HCT116 (cell line): ENCODE measurements around the gene CYP46A1. TPM values are rescaled to one million over a fixed set of nuclear protein-coding genes. Genes with fewer than 3 reads are reported as not detected.

Experiments
- ATAC-seq: fragments of 200-7000 bp; cut with Tn5 transposase; 2 replicates; pipeline ENCODE4 v1.9.1; 2020; ENCODE audit warnings: mild to moderate bottlenecking, moderate library complexity
- BruUV-seq: library from RNA; stranded (reverse); fragments of 400-500 nt; replicated peaks from 2 replicates; lab custom pipeline; 2021; lab: Mats Ljungman, UMichigan
- CTCF ChIA-PET: fragments of 300-600 bp; sonication (Branson Sonifier 250); formaldehyde crosslinking; loops from one replicate; lab custom pipeline; 2021; ENCODE audit warnings: antibody characterized with exemption; lab: Charles Lee
- POLR2A ChIA-PET: fragments of 300-600, 350-600 bp; sonication (Branson Sonifier 250); formaldehyde crosslinking; loops from one replicate; lab custom pipeline; 2021; ENCODE audit warnings: antibody characterized with exemption; lab: Charles Lee
- RAD21 ChIA-PET, 2 experiments: fragments of 300-600 bp; sonication (Branson Sonifier 250); formaldehyde crosslinking; loops; one replicate each; lab custom pipeline; 2023; ENCODE audit warnings: low total read pairs in 2 of 2; ENCODE audit not compliant: uncharacterized antibody in 2 of 2, unreplicated experiment in 2 of 2, low non-redundant PET in 1 of 2; lab: Charles Lee
- DNase-seq: peaks from one replicate; pipeline ENCODE4 v3.0.0-alpha.2; 2010; ENCODE audit warnings: low read depth, low spot score
- H2AFZ ChIP-seq: fragments of 200-600 bp; shearing (Covaris generic), sonication (generic); 2 replicates; pipeline ENCODE4 v1.6.1; 2017; ENCODE audit warnings: low read depth, mixed run types, mixed read lengths, antibody characterized with exemption, low read length; ENCODE audit not compliant: poor library complexity, severe bottlenecking
- H3K27ac ChIP-seq: 2 replicates; pipeline ENCODE4 v1.5.1; 2012; ENCODE audit warnings: low read depth, low read length
- H3K27me3 ChIP-seq: fragments of 200-600 bp; sonication (generic); 2 replicates; pipeline ENCODE4 v1.6.1; 2016; ENCODE audit warnings: mixed run types, low read length, mixed read lengths; ENCODE audit not compliant: insufficient read depth
- H3K36me3 ChIP-seq, 2 experiments: fragments of 200-500 bp in 1 of 2; fragments of 200-600 bp in 1 of 2; sonication (Bioruptor generic) in 1 of 2; sonication (generic) in 1 of 2; 2 replicates each; pipeline versions ENCODE4 v1.5.1 to v1.6.1; 2014 to 2016; ENCODE audit warnings: low read length in 2 of 2, inconsistent platforms in 1 of 2, mixed read lengths in 1 of 2, mixed run types in 1 of 2; ENCODE audit not compliant: insufficient read depth in 2 of 2, control insufficient read depth in 1 of 2
- H3K4me1 ChIP-seq, 2 experiments: fragments of 200-600 bp in 1 of 2; sonication (generic) in 1 of 2; 2 replicates each; pipeline versions ENCODE4 v1.5.1 to v1.6.1; 2012 to 2017; ENCODE audit warnings: low read length in 2 of 2, inconsistent platforms in 1 of 2, mild to moderate bottlenecking in 1 of 2, mixed read lengths in 1 of 2, mixed run types in 1 of 2, moderate library complexity in 1 of 2; ENCODE audit not compliant: insufficient read depth in 2 of 2, control insufficient read depth in 1 of 2
- H3K4me2 ChIP-seq: fragments of 200-600 bp; sonication (generic); 2 replicates; pipeline ENCODE4 v1.6.1; 2017; ENCODE audit warnings: mixed run types, low read length, mixed read lengths
- H3K4me3 ChIP-seq, 2 experiments: fragments of 200-600 bp in 1 of 2; sonication (generic) in 1 of 2; replicated peaks in 1 of 2; 2 replicates each; pipeline ENCODE4 v1.5.1; 2011 to 2016; ENCODE audit warnings: low read length in 2 of 2, control low read depth in 1 of 2, low read depth in 1 of 2, mild to moderate bottlenecking in 1 of 2, mixed read lengths in 1 of 2, mixed run types in 1 of 2
- H3K79me2 ChIP-seq: fragments of 200-600 bp; sonication (generic); 2 replicates; pipeline ENCODE4 v1.6.1; 2017; ENCODE audit warnings: mild to moderate bottlenecking, mixed run types, low read length, moderate library complexity, mixed read lengths; ENCODE audit not compliant: insufficient read depth
- H3K9ac ChIP-seq: fragments of 200-600 bp; sonication (generic); 2 replicates; pipeline ENCODE4 v1.6.1; 2016; ENCODE audit warnings: low read length, mixed read lengths
- H3K9me2 ChIP-seq: fragments of 200-600 bp; sonication (generic), shearing (Covaris generic); 2 replicates; pipeline ENCODE4 v1.6.1; 2017; ENCODE audit warnings: mixed run types, mild to moderate bottlenecking, moderate library complexity; ENCODE audit not compliant: insufficient read depth
- H3K9me3 ChIP-seq, 2 experiments: fragments of 200-500 bp in 1 of 2; fragments of 200-600 bp in 1 of 2; sonication (Bioruptor generic) in 1 of 2; sonication (generic) in 1 of 2; 2 replicates each; pipeline ENCODE4 v1.6.1; 2014 to 2017; ENCODE audit warnings: low read length in 2 of 2, mixed read lengths in 2 of 2, inconsistent platforms in 1 of 2, low read depth in 1 of 2, mild to moderate bottlenecking in 1 of 2, mixed run types in 1 of 2, moderate library complexity in 1 of 2; ENCODE audit not compliant: control insufficient read depth in 1 of 2, insufficient read depth in 1 of 2
- H4K20me1 ChIP-seq: fragments of 200-600 bp; sonication (generic), shearing (Covaris generic); 2 replicates; pipeline ENCODE4 v1.6.1; 2017; ENCODE audit warnings: mixed run types, mild to moderate bottlenecking, moderate library complexity; ENCODE audit not compliant: insufficient read depth
- ATF3 ChIP-seq: IDR thresholded peaks from 2 replicates; pipeline ENCODE4 v1.6.1; 2012
- CEBPB ChIP-seq: IDR thresholded peaks from 2 replicates; pipeline ENCODE4 v1.6.1; 2012; ENCODE audit warnings: low read depth
- CTCF ChIP-seq, 3 experiments: fragments of 200-600 bp in 1 of 3; sonication (generic) in 1 of 3; IDR thresholded peaks in 2 of 3; conservative IDR thresholded peaks in 1 of 3; 2 replicates each; pipeline ENCODE4 v1.5.1; 2012 to 2017; ENCODE audit warnings: low read depth in 2 of 3, low read length in 2 of 3, antibody characterized with exemption in 1 of 3, borderline replicate concordance in 1 of 3, control low read depth in 1 of 3, mild to moderate bottlenecking in 1 of 3, mixed read lengths in 1 of 3, mixed run types in 1 of 3, moderate library complexity in 1 of 3; ENCODE audit not compliant: insufficient read depth in 1 of 3
- EZH2 ChIP-seq: fragments of 200-600 bp; sonication (generic); IDR thresholded peaks from 2 replicates; pipeline ENCODE4 v1.6.1; 2017; ENCODE audit warnings: antibody characterized with exemption, mixed run types
- EZH2phosphoT487 ChIP-seq: fragments of 200-600 bp; IDR thresholded peaks from 2 replicates; pipeline ENCODE4 v1.6.1; 2018; ENCODE audit warnings: antibody characterized with exemption, borderline replicate concordance
- FOSL1 ChIP-seq: IDR thresholded peaks from 2 replicates; pipeline ENCODE4 v1.6.1; 2012; ENCODE audit warnings: low read depth
- MAX ChIP-seq: IDR thresholded peaks from 2 replicates; pipeline ENCODE4 v1.6.1; 2012
- SIN3A ChIP-seq: IDR thresholded peaks from 2 replicates; pipeline ENCODE4 v1.6.1; 2012; ENCODE audit warnings: low read depth
- ZFX ChIP-seq: fragments of 450-650 bp; IDR thresholded peaks from 2 replicates; pipeline ENCODE4 v1.6.1; 2017
- ZNF274 ChIP-seq: fragments of 200-500 bp; sonication (Bioruptor generic); IDR thresholded peaks from 2 replicates; pipeline ENCODE4 v1.6.1; 2014; ENCODE audit warnings: mild to moderate bottlenecking, low read depth, low read length, inconsistent platforms
- intact Hi-C: fragments of 100-400 bp; cut with micrococcal nuclease; formaldehyde crosslinking; loops from 2 replicates; pipeline ENCODE4 v1.10.0; 2022
- total RNA-seq: library from RNA; stranded (reverse); gene quantifications from one replicate; pipeline ENCODE4 v1.2.1, GENCODE V29; 2021; ENCODE audit not compliant: unreplicated experiment

CYP46A1 gene
- total RNA-seq, 1 experiment from 2014 or later: 0.76 TPM

GRCh38 chr14:99733211-99733539, 49.1 kb downstream of the CYP46A1 start:
- no peaks in the 10 kb centered on the region for H4K20me1 ChIP-seq
- ATAC-seq (no peak), DNase-seq (no peak)
- no peak overlapping the region for H2AFZ ChIP-seq
- POLR2A ChIA-PET: no interaction called here
- no peak overlapping the region for H3K27ac ChIP-seq
- TF ChIP-seq CTCF (IDR thresholded peaks at IDR 0.05 in 2 of 3, conservative IDR thresholded peaks at IDR 0.05 in 1 of 3; ENCODE audit: borderline replicate concordance in 1 of 3, insufficient read depth in 1 of 3, low read depth in 2 of 3, low read length in 2 of 3): no peak
- TF ChIP-seq EZH2phosphoT487: no peak
- TF ChIP-seq SIN3A: no peak
- TF ChIP-seq EZH2: no peak
- TF ChIP-seq MAX: no peak
- no peak for TF ChIP-seq CEBPB
- no peak for TF ChIP-seq ZNF274
- no peak for TF ChIP-seq FOSL1
- no peak for TF ChIP-seq ATF3
- TF ChIP-seq ZFX: no peak
- no peak overlapping the region for H3K4me2 ChIP-seq
- intact Hi-C loops: no loop called here
- no TSS peak for BruUV-seq
- CTCF ChIA-PET: no interaction called here
- no peaks in the 10 kb centered on the region for H3K9me3 ChIP-seq
- H3K4me1 ChIP-seq: peaks cover 15 to 27% of the 10 kb centered on the region in 2 experiments; a peak in 3 of 4 replicates
- no peak overlapping the region for H3K9ac ChIP-seq
- no peaks in the 10 kb centered on the region for H3K79me2 ChIP-seq
- no peaks in the 10 kb centered on the region for H3K9me2 ChIP-seq
- RAD21 ChIA-PET: no interaction called here
- no peaks in the 10 kb centered on the region for H3K27me3 ChIP-seq
- no peaks in the 10 kb centered on the region for H3K36me3 ChIP-seq
- no peak overlapping the region for H3K4me3 ChIP-seq
